ENCODE measurements around the gene OR52K1.
"Not testable (repeated sequence)": the region's sequence is repeated elsewhere in the genome, so short reads cannot be mapped to it uniquely, and the experiment has no call there.

The OR52K1 gene

GRCh38 chr11:4479644-4480043 lies 2.8 kb upstream of the OR52K1 start:
- Histone ChIP-seq H3K27me3 (ENCODE audit: insufficient read depth, low read depth, severe bottlenecking) (peaks cover 59% of the 10 kb centered on the region), H3K27ac (no peak overlapping the region), H3K4me3 (ENCODE audit: low read depth, low read length) (no peak overlapping the region), H3K9me3 (ENCODE audit: severe bottlenecking) (no peaks in the 10 kb centered on the region), H3K36me3 (no peaks in the 10 kb centered on the region)
- TF ChIP-seq CTCF (IDR thresholded peaks at IDR 0.05; ENCODE audit: low read depth, low read length), result no peak
- no peak for DNase-seq

GRCh38 chr11:4480577-4481239 lies 1.7 kb upstream of the OR52K1 start:
- Histone ChIP-seq H3K9me3 (ENCODE audit: severe bottlenecking) (no peaks in the 10 kb centered on the region), H3K27ac (no peak overlapping the region), H3K36me3 (no peaks in the 10 kb centered on the region), H3K4me3 (ENCODE audit: low read depth, low read length) (no peak overlapping the region), H3K27me3 (ENCODE audit: insufficient read depth, low read depth, severe bottlenecking) (peaks cover 58% of the 10 kb centered on the region)
- TF ChIP-seq CTCF (IDR thresholded peaks at IDR 0.05; ENCODE audit: low read depth, low read length), result no peak
- DNase-seq, result no peak

GRCh38 chr11:4481240-4481582 lies 1.2 kb upstream of the OR52K1 start:
- no peaks in the 10 kb centered on the region for H3K36me3 ChIP-seq
- TF ChIP-seq CTCF (IDR thresholded peaks at IDR 0.05; ENCODE audit: low read depth, low read length), result no peak
- H3K4me3 ChIP-seq (ENCODE audit: low read depth, low read length), result no peak overlapping the region
- DNase-seq, result no peak
- no peak overlapping the region for H3K27ac ChIP-seq
- H3K9me3 ChIP-seq (ENCODE audit: severe bottlenecking), result no peaks in the 10 kb centered on the region
- H3K27me3 ChIP-seq (ENCODE audit: insufficient read depth, low read depth, severe bottlenecking), result peaks cover 56% of the 10 kb centered on the region

GRCh38 chr11:4484310-4484709 lies 1.9 kb downstream of the OR52K1 start:
- Histone ChIP-seq H3K27me3 (ENCODE audit: insufficient read depth, low read depth, severe bottlenecking) (peaks cover 49% of the 10 kb centered on the region), H3K9me3 (ENCODE audit: severe bottlenecking) (no peaks in the 10 kb centered on the region), H3K27ac (no peak overlapping the region), H3K36me3 (no peaks in the 10 kb centered on the region), H3K4me3 (ENCODE audit: low read depth, low read length) (no peak overlapping the region)
- DNase-seq, result no peak
- no peak for TF ChIP-seq CTCF (IDR thresholded peaks at IDR 0.05; ENCODE audit: low read depth, low read length)

- not testable (repeated sequence) for DNase-seq; H3K27ac ChIP-seq; H3K36me3 ChIP-seq; H3K9me3 ChIP-seq (ENCODE audit: severe bottlenecking); H3K4me3 ChIP-seq (ENCODE audit: low read depth, low read length)
- H3K27me3 ChIP-seq (ENCODE audit: insufficient read depth, low read depth, severe bottlenecking), result peaks cover 64% of the 10 kb centered on the region
Observed at GRCh38 chr11:4491405-4491804, 9.0 kb downstream of the OR52K1 start.

GRCh38 chr11:4491878-4492606 lies 9.6 kb downstream of the OR52K1 start:
- TF ChIP-seq CTCF (IDR thresholded peaks at IDR 0.05; ENCODE audit: low read depth, low read length), result no peak
- H3K27ac ChIP-seq, result no peak overlapping the region
- peaks cover 2% of the 10 kb centered on the region for H3K9me3 ChIP-seq (ENCODE audit: severe bottlenecking)
- no peaks in the 10 kb centered on the region for H3K36me3 ChIP-seq
- H3K27me3 ChIP-seq (ENCODE audit: insufficient read depth, low read depth, severe bottlenecking), result peaks cover 65% of the 10 kb centered on the region
- no peak overlapping the region for H3K4me3 ChIP-seq (ENCODE audit: low read depth, low read length)
- DNase-seq, result no peak

All from WERI-Rb-1 (cell line).